Loucy (cell line): ENCODE data around the gene IFI30.

Source experiments
- H2AFZ ChIP-seq: fragments of 200-600 bp; sonication (generic); 2 replicates; pipeline ENCODE4 v1.6.0; 2016; ENCODE audit warnings: antibody characterized with exemption, mild to moderate bottlenecking, low read length, moderate library complexity
- H3F3A ChIP-seq: fragments of 200-600 bp; 2 replicates; pipeline ENCODE4 v1.6.0; 2016; ENCODE audit warnings: antibody characterized with exemption, low read depth, mild to moderate bottlenecking
- H3K27me3 ChIP-seq: fragments of 200-600 bp; sonication (generic); 2 replicates; pipeline ENCODE4 v1.6.1; 2014; ENCODE audit warnings: low read length, mild to moderate bottlenecking; ENCODE audit not compliant: insufficient read depth, poor library complexity, severe bottlenecking
- H3K36me3 ChIP-seq: fragments of 200-600 bp; sonication (generic); 2 replicates; pipeline ENCODE4 v1.6.1; 2016; ENCODE audit warnings: low read length; ENCODE audit not compliant: insufficient read depth
- H3K4me1 ChIP-seq: fragments of 200-600 bp; sonication (generic); 2 replicates; pipeline ENCODE4 v1.5.1; 2014; ENCODE audit warnings: low read length, mild to moderate bottlenecking; ENCODE audit not compliant: insufficient read depth, poor library complexity, severe bottlenecking
- H3K4me2 ChIP-seq: fragments of 200-600 bp; sonication (generic); 2 replicates; pipeline ENCODE4 v1.6.0; 2014; ENCODE audit warnings: antibody characterized with exemption, low read length, low read depth, mild to moderate bottlenecking; ENCODE audit not compliant: poor library complexity, severe bottlenecking
- H3K4me3 ChIP-seq: fragments of 200-600 bp; sonication (generic); 2 replicates; pipeline ENCODE4 v1.5.1; 2014; ENCODE audit warnings: low read length, mild to moderate bottlenecking, mixed read lengths; ENCODE audit not compliant: poor library complexity, severe bottlenecking
- H3K79me2 ChIP-seq: fragments of 200-600 bp; sonication (generic); 2 replicates; pipeline ENCODE4 v1.6.1; 2014; ENCODE audit warnings: low read length; ENCODE audit not compliant: insufficient read depth
- H3K9ac ChIP-seq: fragments of 200-600 bp; sonication (generic); 2 replicates; pipeline ENCODE4 v1.6.0; 2014; ENCODE audit warnings: mild to moderate bottlenecking, low read depth, low read length, moderate library complexity; ENCODE audit not compliant: poor library complexity, severe bottlenecking
- H3K9me2 ChIP-seq: fragments of 200-600 bp; sonication (generic); replicated peaks from 2 replicates; pipeline ENCODE4 v1.6.1; 2016; ENCODE audit warnings: low read depth, low read length, mixed read lengths
- H3K9me3 ChIP-seq: fragments of 200-600 bp; sonication (generic); 2 replicates; pipeline ENCODE4 v1.6.1; 2014; ENCODE audit warnings: mild to moderate bottlenecking, antibody characterized with exemption, low read length, low read depth; ENCODE audit not compliant: insufficient read depth
- H4K20me1 ChIP-seq: fragments of 200-600 bp; sonication (generic); 2 replicates; pipeline ENCODE4 v1.6.0; 2014; ENCODE audit warnings: antibody characterized with exemption, low read length, mild to moderate bottlenecking; ENCODE audit not compliant: insufficient read depth, poor library complexity, severe bottlenecking
- CTCF ChIP-seq: fragments of 200-600 bp; sonication (generic); conservative IDR thresholded peaks from 2 replicates; pipeline ENCODE4 v1.5.1; 2014; ENCODE audit warnings: mild to moderate bottlenecking, antibody characterized with exemption, low read length
- EZH2phosphoT487 ChIP-seq: fragments of 200-600 bp; IDR thresholded peaks from 2 replicates; pipeline ENCODE4 v1.6.1; 2018; ENCODE audit warnings: antibody characterized with exemption, mild to moderate bottlenecking, moderate library complexity, borderline replicate concordance

The IFI30 gene

GRCh38 chr19:18170714-18171255, 2.8 kb upstream of the IFI30 start:
- H3F3A ChIP-seq = no peaks in the 10 kb centered on the region
- no peaks in the 10 kb centered on the region for H3K79me2 ChIP-seq
- TF ChIP-seq EZH2phosphoT487 (no peak), CTCF (no peak)
- no peak overlapping the region for H3K4me2 ChIP-seq
- H4K20me1 ChIP-seq = no peaks in the 10 kb centered on the region
- no peak overlapping the region for H2AFZ ChIP-seq
- H3K9ac ChIP-seq = no peak overlapping the region
- no peaks in the 10 kb centered on the region for H3K9me2 ChIP-seq
- no peaks in the 10 kb centered on the region for H3K27me3 ChIP-seq
- peaks cover 4% of the 10 kb centered on the region for H3K4me1 ChIP-seq
- no peaks in the 10 kb centered on the region for H3K9me3 ChIP-seq
- H3K36me3 ChIP-seq = no peaks in the 10 kb centered on the region; the same call in 1 of the 2 replicates
- H3K4me3 ChIP-seq = no peak overlapping the region

GRCh38 chr19:18171605-18172327, 1.8 kb upstream of the IFI30 start:
- Histone ChIP-seq H3K9ac (no peak overlapping the region), H3K9me2 (no peaks in the 10 kb centered on the region), H3K4me1 (peaks cover 4% of the 10 kb centered on the region), H2AFZ (no peak overlapping the region), H3K79me2 (no peaks in the 10 kb centered on the region), H3K9me3 (no peaks in the 10 kb centered on the region), H3K36me3 (no peaks in the 10 kb centered on the region; the same call in 1 of the 2 replicates), H3K27me3 (no peaks in the 10 kb centered on the region), H3K4me2 (no peak overlapping the region), H3K4me3 (no peak overlapping the region), H3F3A (no peaks in the 10 kb centered on the region), H4K20me1 (no peaks in the 10 kb centered on the region)
- TF ChIP-seq EZH2phosphoT487 = no peak
- TF ChIP-seq CTCF = no peak

GRCh38 chr19:18172331-18173053, 1.1 kb upstream of the IFI30 start:
- Histone ChIP-seq H3K79me2 (no peaks in the 10 kb centered on the region), H2AFZ (no peak overlapping the region), H3K9me2 (no peaks in the 10 kb centered on the region), H3K9me3 (no peaks in the 10 kb centered on the region), H3K4me1 (peaks cover 4% of the 10 kb centered on the region), H3K9ac (no peak overlapping the region), H4K20me1 (no peaks in the 10 kb centered on the region), H3F3A (no peaks in the 10 kb centered on the region), H3K4me3 (no peak overlapping the region), H3K4me2 (no peak overlapping the region), H3K27me3 (no peaks in the 10 kb centered on the region), H3K36me3 (no peaks in the 10 kb centered on the region; the same call in 1 of the 2 replicates)
- TF ChIP-seq EZH2phosphoT487 (no peak), CTCF (no peak)
